GM19099 (cell line): Measurements from ENCODE around the gene CSNK1D.

Experiments used
- POLR2A ChIP-seq: IDR thresholded peaks from 3 replicates; pipeline ENCODE4 v1.6.1; 2011; ENCODE audit warnings: low read depth; ENCODE audit not compliant: insufficient read length; ENCODE audit errors: extremely low read depth

The CSNK1D gene

GRCh38 chr17:82228278-82228841, 45.1 kb downstream of the CSNK1D start:
- TF ChIP-seq POLR2A = peak; percentile 35

- no peak for TF ChIP-seq POLR2A
Observed at GRCh38 chr17:82227629-82228277, 45.7 kb downstream of the CSNK1D start.

GRCh38 chr17:82226809-82227628, 46.5 kb downstream of the CSNK1D start:
- TF ChIP-seq POLR2A = no peak

- no peak for TF ChIP-seq POLR2A
Observed at GRCh38 chr17:82226146-82226808, 47.2 kb downstream of the CSNK1D start.

- no peak for TF ChIP-seq POLR2A
Observed at GRCh38 chr17:82225368-82226029, 48.0 kb downstream of the CSNK1D start.

GRCh38 chr17:82224666-82225065, 48.8 kb downstream of the CSNK1D start:
- TF ChIP-seq POLR2A = no peak

- TF ChIP-seq POLR2A = no peak
Observed at GRCh38 chr17:82223517-82223916, 50.0 kb downstream of the CSNK1D start.

GRCh38 chr17:82222816-82223215, 50.7 kb downstream of the CSNK1D start:
- TF ChIP-seq POLR2A = no peak

- TF ChIP-seq POLR2A = no peak
Observed at GRCh38 chr17:82221341-82221902, 52.1 kb downstream of the CSNK1D start.

GRCh38 chr17:82219753-82220709, 53.5 kb downstream of the CSNK1D start:
- TF ChIP-seq POLR2A = no peak

GRCh38 chr17:82219083-82219482, 54.4 kb downstream of the CSNK1D start:
- no peak for TF ChIP-seq POLR2A

- TF ChIP-seq POLR2A = no peak
Observed at GRCh38 chr17:82218349-82219075, 55.0 kb downstream of the CSNK1D start.
